ENCODE results near the gene HECW1.

DNA sequence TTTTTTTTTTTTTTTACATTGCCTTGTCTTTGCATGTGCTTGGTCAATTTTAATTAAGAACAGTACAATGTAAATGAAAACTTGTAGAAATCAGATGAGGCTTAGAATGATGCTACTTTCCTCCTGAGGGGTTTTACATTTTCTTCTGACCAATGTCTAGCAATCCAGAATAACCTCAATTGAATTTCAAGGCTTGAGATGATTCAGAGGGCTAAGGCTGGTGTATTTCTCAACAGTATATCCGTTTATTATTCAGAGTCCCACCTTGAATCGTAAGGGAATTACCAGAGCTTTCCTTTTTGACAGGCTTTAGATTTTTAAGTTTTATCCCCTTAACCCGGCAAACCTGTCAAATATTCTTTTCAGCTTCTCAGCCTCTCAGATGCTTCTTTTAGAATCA lies 239.2 kb downstream of the HECW1 start:
- no peak for TF ChIP-seq TCF12 (IDR thresholded peaks at IDR 0.05; ENCODE audit: low read depth)
- TF ChIP-seq EGR1 (IDR thresholded peaks at IDR 0.05) = no peak
- no peak for TF ChIP-seq EP300 (IDR thresholded peaks at IDR 0.05; ENCODE audit: borderline replicate concordance)
- TF ChIP-seq, protein P1, sequence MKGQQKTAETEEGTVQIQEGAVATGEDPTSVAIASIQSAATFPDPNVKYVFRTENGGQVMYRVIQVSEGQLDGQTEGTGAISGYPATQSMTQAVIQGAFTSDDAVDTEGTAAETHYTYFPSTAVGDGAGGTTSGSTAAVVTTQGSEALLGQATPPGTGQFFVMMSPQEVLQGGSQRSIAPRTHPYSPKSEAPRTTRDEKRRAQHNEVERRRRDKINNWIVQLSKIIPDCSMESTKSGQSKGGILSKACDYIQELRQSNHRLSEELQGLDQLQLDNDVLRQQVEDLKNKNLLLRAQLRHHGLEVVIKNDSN (IDR thresholded peaks at IDR 0.05) = no peak
- no peak for TF ChIP-seq FOXM1 (IDR thresholded peaks at IDR 0.05; ENCODE audit: borderline replicate concordance, low read depth)
- TF ChIP-seq MAX (IDR thresholded peaks at IDR 0.05) = no peak
- no peak for TF ChIP-seq CEBPB (IDR thresholded peaks at IDR 0.05)
- no peak for TF ChIP-seq RAD21 (IDR thresholded peaks at IDR 0.05; ENCODE audit: low read depth)
